SK-N-MC (cell line): ENCODE measurements around the gene BAG2.

Experiments
- EZH2 ChIP-seq: fragments of 200-600 bp; sonication (generic); IDR thresholded peaks from one replicate; pipeline ENCODE4 v1.6.1; 2017; ENCODE audit warnings: antibody characterized with exemption
- POLR2AphosphoS5 ChIP-seq: IDR thresholded peaks from 2 replicates; pipeline ENCODE4 v1.6.1; 2012; ENCODE audit warnings: mild to moderate bottlenecking, low read depth, low read length, borderline replicate concordance

DNA sequence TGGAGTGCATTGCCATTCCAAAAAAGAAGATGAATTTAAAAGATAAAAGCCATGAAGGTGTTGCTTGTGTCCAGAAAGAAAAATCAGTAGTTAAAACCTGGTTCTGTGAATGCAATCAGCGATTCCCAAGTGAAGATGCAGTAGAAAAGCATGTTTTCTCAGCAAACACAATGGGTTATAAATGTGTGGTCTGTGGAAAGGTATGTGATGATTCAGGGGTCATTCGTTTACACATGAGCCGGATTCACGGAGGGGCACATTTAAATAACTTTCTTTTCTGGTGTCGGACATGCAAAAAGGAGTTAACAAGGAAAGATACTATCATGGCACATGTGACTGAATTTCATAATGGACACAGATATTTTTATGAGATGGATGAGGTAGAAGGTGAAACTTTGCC is 24.7 kb upstream of the BAG2 start:
- TF ChIP-seq EZH2 (no peak), POLR2AphosphoS5 (no peak)
